ENCODE results near the gene MLST8. TPM values are rescaled to one million over a fixed set of nuclear protein-coding genes. Genes with fewer than 3 reads are reported as not detected.

Gene MLST8
- total RNA-seq, 1 donor, result 30.8 TPM

DNA sequence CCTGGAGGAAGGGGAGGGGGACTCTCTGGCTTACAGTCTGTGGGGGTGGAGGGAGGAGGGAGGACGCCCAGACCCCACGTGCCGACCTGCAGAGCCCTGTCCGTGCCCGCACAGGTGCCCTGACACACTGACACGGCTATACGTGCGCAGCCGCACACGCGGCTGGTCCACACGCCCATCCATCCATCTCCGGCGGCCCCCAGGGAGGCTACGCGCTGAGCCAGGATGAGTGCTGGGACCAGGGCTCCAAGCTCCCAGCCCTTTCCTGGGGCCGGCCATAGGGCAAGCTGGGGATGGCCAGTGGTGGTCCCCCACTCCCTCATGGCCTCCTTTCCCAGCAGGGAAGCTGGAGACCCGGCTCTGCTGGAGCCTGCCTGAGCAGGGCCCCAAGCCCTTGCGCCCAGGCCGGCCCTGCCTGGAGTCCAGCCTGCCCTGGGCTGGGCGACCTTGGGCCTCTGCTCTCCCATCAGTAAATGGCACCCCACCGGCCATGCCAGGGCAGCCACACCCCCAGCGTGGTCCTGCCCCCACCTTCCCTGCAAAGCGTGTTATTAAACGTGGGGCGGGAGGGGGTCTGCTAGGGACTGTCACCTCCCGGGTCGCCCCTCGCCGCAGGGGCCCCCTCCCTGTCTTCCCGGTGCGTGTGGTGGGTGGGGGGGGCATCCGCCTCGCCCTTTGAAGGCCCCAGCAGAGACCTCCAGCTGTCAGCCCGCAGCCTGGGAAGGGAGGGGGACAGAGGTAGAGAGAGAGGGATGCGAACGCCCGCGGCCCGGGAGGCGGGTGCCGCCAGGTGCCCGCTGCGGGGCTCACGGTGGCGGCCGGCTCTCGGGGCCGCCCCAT lies 9.7 kb upstream of the MLST8 start:
- DNase-seq (ENCODE audit: low read depth), result no peak
- H3K4me3 ChIP-seq (ENCODE audit: low read depth, low read length), result peak overlapping the region; percentile 13

DNA sequence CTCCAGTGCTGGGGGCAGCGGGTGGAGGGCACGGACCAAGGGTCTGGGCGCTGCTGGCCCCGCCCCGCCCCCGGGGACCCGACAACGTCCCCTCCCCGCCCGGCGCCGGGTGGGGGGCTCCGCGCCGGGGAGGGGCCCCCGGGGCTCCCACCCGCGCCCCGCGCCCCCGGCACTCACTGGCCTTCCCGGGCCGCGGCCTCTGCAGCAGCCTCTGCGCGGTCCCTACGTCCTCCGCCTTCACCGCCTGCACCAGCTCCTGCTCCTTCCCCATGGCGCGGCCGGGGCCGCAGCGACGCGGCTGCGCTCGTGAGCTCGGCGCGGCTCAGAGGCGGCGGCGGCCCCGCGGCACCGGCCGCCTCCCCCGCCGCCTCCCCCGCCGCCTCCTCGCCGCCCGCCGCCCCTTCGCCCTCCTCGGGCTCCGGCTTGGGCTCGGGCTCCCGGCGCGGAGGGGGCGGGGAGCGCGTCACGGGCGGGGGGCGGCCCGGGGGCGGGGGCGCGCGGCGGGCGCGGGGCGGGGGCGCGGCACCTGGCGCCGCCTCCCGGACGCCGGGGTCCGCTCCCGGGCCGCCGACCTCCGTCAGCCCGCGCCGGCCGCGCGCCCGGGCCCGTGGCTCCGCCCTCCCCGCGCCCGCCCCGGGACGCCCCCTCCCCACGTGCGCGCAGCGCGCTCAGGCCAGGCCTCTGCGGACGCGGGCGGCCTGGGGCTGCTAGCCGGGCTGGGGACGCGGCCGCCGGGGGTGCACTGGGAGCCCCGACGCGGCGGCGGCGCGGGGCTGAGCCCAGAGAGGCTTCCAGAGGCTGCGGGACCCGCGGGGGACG lies 8.9 kb upstream of the MLST8 start, which contains the start of gene CASKIN1:
Gene CASKIN1, minus strand, starts transcription at position 444 of the 819 bp plus-strand sequence. Its CDS starts 173 bp downstream, at position 271.
- peak within 1 kb of the TSS; percentile 46 for H3K4me3 ChIP-seq (ENCODE audit: low read depth, low read length)
- TF ChIP-seq, protein P1, sequence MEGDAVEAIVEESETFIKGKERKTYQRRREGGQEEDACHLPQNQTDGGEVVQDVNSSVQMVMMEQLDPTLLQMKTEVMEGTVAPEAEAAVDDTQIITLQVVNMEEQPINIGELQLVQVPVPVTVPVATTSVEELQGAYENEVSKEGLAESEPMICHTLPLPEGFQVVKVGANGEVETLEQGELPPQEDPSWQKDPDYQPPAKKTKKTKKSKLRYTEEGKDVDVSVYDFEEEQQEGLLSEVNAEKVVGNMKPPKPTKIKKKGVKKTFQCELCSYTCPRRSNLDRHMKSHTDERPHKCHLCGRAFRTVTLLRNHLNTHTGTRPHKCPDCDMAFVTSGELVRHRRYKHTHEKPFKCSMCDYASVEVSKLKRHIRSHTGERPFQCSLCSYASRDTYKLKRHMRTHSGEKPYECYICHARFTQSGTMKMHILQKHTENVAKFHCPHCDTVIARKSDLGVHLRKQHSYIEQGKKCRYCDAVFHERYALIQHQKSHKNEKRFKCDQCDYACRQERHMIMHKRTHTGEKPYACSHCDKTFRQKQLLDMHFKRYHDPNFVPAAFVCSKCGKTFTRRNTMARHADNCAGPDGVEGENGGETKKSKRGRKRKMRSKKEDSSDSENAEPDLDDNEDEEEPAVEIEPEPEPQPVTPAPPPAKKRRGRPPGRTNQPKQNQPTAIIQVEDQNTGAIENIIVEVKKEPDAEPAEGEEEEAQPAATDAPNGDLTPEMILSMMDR (IDR thresholded peaks at IDR 0.05; ENCODE audit: insufficient read depth, low read length), result no peak
- DNase-seq (ENCODE audit: low read depth), result no peak

More for the DNA sequence above, 9.7 kb upstream of the MLST8 start:
- TF ChIP-seq, protein P1 (IDR thresholded peaks at IDR 0.05; ENCODE audit: insufficient read depth, low read length), result no peak

DNA sequence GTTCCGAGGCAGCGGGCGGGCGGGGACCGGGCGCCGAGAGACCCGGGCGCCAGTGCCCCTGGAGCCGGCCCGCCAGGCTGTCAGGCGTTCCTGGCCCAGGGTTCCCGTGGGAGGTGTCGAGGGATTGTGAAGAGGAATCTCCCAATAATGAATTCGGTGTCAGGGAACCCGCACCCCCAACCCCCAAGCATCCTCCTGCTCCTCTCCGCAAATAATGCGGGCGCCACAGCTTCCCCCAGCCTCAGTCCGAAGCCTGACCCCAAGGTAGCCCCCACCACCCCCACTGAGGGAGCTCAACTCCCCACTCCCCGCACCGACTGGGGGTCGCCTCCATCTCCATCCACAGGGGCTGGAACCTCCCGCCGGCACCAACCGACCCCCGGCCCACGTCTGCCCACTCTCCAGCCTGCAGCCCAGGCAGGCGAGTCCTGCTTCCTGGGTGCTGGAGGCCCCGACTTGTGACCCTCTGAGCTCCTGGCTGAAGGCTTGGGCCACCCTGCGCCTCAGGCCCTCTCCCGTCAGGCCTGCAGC lies 8.2 kb upstream of the MLST8 start:
- DNase-seq (ENCODE audit: low read depth), result no peak
- TF ChIP-seq, protein P1 (IDR thresholded peaks at IDR 0.05; ENCODE audit: insufficient read depth, low read length), result no peak
- no peak overlapping the region for H3K4me3 ChIP-seq (ENCODE audit: low read depth, low read length)

DNA sequence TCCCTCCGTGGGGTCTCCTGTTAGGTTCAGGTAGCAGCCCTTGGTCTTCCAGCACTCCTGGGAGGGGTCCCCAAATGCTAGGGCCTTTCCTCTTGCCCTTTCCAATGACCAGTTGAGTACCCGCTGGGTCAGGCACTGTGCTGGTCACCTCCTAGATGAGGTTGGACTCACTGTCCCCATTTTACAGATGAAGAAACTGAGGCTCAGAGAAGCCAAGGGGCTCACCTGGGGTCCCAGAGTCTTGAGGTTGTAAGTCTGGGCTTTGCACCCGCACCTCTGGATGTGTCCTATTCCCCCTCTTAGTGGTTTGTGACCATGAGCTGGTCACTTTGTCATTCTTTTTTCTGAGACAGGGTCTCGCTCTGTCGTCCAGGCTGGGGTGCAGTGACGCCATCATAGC lies 7.5 kb upstream of the MLST8 start:
- no peak for DNase-seq (ENCODE audit: low read depth)
- TF ChIP-seq, protein P1 (IDR thresholded peaks at IDR 0.05; ENCODE audit: insufficient read depth, low read length), result no peak
- H3K4me3 ChIP-seq (ENCODE audit: low read depth, low read length), result no peak overlapping the region

DNA sequence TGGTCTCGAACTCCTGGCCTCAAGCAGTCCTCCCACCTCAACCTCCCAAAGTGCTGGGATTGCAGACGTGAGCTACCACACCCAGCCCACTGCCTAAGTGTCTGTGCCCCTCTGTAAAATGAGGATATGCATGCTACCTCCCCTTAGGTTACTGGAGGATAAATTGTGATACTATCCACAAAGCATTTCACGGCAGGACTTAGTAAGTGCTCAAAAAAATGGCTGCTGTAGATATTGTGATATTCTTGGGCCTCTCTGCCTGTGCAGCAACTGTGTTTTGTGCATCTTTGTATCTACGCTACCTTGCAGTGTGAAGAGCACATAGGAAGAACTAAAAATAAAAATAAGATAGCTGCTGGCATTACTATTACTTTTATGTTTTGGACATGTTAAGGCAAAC lies 7.0 kb upstream of the MLST8 start:
- DNase-seq (ENCODE audit: low read depth), result no peak
- TF ChIP-seq, protein P1 (IDR thresholded peaks at IDR 0.05; ENCODE audit: insufficient read depth, low read length), result no peak
- no peak overlapping the region for H3K4me3 ChIP-seq (ENCODE audit: low read depth, low read length)

DNA sequence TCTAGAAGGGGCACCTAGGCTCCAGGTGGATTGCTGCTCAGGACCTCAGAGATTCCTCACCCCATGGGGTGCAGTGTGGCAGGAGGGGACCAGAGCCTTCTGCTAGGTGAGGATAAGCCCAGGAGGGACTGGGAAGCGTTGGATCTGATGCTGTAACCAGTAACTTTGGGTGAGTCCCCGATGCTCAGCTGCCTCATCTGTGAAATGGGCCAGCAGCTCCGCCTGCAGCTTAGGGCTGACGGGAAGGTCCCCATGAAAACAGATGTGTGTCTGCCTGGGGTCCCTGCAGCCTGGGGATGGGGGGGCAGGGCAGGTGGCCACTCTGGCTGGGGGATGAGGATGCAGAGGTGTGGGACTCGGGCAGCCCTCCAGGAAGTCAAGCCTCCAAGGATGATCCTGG lies 6.2 kb upstream of the MLST8 start:
- TF ChIP-seq, protein P1 (IDR thresholded peaks at IDR 0.05; ENCODE audit: insufficient read depth, low read length), result no peak
- DNase-seq (ENCODE audit: low read depth), result no peak
- no peak overlapping the region for H3K4me3 ChIP-seq (ENCODE audit: low read depth, low read length)
